HG02970 (cell line): ENCODE results near the gene PPIA.

ENCODE experiments used
- ATAC-seq: cut with Tn5 transposase; IDR thresholded peaks from one replicate; pipeline ENCODE4 v1.9.1; 2021; ENCODE audit warnings: mild to moderate bottlenecking, moderate library complexity, moderate number of reproducible peaks; ENCODE audit not compliant: unreplicated experiment, low FRiP score

PPIA gene

DNA sequence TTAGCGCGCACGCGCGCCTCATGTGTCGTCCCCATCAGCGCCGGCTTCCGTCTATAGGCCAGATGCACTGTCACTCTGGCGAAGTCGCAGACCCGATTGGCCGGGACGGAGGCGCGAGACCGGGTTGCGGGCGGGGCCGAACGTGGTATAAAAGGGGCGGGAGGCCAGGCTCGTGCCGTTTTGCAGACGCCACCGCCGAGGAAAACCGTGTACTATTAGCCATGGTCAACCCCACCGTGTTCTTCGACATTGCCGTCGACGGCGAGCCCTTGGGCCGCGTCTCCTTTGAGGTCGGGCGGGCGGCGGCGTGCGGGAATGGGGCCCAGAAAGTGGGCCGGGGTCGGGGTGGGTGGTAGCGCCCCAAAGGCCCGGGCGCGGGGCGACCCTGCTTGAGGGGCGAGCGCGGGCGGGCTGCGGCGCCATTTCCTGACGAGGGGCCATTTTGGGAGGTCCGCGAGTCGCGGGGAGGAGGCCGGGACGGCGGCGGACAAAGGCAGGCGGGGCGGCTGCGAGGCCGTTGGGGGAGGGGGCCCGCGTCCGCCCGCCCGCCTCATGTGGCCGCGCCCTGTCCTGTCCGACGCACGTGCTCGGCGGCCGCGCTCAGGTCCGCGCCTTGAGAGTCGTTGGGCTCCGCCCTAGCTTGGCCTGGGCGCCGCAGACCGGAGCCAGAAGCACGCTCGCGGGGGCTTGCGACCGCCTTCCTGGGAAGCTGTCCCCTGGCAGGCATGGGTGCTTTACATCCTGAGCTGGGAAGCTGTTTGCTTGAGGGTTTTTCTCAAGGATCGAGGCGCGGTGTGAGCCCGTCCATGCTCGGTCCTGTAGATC, at the start of gene PPIA:
Gene PPIA (plus strand): TSS at position 178 of the 825 bp plus-strand sequence. CDS start 44 bp downstream, at position 222.
- peak; percentile 78 for ATAC-seq

DNA sequence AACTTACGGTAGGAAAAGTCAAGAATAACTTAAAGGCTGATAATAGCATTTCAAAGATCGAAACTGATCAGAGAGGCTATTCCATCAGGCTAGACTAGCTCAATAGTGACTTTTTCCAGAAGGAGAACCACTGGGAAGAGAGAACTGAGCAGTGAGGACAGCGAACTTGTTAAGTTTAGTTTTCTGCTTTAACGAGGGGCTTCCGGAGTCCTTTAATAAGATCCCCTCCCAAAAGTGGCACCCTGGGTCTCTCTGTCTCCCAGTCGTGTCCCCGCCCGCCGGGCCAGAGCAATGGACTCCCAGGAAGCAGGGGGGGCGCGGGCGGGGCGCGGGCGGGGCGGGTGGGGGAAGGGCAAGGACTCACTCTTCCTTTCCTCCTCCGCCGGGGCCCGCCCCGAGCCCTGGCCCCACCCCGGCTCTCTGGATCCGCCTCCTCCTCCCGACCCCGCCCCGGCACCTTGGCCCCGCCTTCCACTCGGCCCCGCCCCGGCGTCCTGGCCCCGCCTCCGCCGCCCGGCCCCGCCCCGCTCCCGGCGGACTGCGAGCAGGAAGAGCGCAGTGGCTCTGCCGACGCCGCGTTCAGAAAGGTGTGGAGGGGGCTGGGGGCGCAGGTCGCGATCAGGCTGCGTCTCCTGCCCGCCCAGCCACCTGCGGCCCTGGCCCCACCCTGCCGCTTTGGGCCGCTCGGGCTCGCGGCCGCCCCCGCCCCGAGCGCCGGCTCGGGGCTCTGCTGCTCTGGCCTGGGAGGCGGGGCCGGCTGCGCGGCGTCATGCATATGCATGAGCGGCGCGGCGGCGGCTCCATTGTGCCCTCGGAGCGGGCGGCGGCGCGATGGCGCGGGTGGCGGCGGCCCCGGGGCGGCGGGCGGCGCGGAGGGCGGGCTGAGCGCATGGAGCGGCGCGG, 48.2 kb upstream of the PPIA start, which contains the start of gene ZMIZ2:
Gene ZMIZ2 (plus strand): TSS at position 803 of the 903 bp plus-strand sequence. CDS start 7,403 bp downstream, outside the sequence.
- ATAC-seq, result peak; percentile 74

- ATAC-seq, result peak; percentile 12
Observed at GRCh38 chr7:44748948-44749731, 47.3 kb upstream of the PPIA start.

DNA sequence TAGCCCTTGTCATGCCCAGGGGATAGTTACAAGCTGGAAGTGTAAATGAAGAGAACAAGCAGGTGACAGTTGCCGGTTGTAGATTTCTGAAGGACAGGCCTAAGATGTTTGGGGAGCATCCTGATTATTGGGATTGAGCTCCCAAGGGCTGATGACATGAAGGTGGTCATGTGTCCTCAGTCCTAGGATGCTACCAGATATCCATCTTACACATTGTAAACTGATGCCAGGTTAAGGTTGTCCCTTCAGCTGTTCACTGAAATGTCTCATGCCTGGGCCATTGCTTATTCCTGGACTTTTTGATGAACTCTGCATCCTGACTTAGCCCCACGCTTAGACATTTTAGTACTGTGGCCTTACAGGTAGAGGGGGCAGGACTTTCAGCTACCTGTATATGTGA, 46.5 kb upstream of the PPIA start:
- ATAC-seq, result no peak

DNA sequence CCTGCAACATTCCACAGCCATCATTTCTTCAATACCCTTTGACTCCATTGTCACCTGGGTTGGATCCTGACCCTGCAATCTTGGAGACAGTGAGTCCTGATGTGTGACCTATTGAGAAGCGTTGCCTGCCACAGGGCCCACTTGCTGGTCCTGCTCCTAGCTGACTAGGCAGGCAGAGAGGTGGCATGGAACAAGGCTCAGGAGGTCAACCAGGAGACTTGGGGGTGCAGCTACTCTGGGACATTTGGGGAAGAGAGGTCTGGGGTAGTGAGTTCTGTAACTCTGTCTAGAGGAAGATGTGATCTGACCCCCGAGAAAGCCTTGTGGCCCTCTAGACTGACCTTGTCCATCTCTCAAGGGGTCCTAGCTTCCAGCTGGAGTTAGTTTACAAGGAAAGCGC, 46.1 kb upstream of the PPIA start:
- ATAC-seq, result no peak

DNA sequence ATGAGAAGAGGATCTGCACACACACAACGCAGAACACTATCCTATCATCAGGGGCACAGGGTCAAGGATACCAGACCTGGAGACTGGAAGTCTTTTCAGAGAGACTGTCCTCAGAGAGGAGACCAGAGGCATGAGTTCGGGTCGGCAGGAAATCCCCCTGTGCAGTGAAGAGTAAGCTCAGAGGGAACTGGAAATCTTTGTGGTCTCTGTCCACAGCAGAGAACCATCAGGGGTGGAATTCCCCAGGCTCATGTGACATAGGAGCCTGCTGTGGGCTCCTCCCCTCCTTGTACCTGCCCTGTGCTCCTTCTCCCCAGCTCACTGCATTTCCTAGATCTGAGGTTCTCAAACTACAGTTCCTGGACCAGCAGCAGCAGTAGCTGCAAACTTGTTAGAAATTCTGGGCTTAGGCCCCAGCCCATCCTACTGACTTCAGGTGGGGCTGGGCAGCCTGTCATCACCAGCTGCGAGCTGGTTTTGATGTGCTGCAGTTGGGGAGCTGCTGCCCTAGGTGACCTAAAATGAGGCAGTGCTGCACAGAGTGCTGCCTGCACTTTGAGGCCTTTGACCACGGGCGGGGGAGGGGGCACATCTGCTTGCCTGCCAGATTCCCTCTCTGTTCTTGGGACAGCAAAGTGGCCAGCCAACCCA, 45.4 kb upstream of the PPIA start:
- peak; percentile 41 for ATAC-seq

- ATAC-seq, result no peak
Observed at GRCh38 chr7:44752822-44753221, 43.7 kb upstream of the PPIA start.

DNA sequence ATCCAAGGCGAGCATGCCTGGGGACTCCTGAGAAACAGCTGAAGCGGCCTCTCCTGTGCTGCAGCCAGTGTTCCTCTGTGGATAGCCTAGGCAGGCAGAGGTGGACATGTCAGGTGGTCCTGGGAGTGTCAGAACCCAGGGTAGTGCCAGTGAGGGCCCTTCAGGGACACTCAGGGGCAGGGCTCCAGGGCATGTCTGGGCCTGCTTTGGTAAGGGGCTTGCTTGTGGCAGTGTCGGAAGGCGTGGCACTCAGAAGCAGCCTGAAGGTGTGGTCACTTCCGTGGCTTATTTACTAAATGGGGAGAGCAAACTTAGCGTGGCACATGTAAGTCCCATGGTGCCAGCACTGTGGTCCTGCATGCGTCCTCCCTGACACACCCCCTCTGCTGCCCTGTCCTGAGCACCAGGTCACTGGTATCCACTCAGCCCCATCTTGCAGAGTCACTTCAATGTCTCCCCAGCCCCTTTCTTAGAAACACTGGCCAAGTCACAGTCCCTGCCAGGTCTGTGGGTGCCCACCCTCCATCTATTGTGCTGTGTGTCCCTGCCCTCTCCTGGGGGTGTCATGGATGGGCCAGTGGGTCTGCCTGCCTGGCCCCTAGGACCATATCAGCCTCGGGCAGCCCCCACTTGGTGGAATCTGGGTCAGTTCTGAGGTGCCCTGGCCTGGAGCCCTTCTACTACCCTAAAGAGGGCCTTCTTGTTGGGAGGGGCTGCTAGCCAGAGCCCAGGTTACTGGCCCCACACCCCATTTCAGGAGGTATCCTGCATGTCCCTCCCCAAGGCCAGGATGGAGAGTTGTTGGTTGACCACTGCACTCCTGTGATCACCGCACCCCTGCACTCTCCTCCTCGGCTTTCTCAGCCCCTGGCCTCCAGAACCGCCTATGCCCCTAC, 41.4 kb upstream of the PPIA start:
- no peak for ATAC-seq

DNA sequence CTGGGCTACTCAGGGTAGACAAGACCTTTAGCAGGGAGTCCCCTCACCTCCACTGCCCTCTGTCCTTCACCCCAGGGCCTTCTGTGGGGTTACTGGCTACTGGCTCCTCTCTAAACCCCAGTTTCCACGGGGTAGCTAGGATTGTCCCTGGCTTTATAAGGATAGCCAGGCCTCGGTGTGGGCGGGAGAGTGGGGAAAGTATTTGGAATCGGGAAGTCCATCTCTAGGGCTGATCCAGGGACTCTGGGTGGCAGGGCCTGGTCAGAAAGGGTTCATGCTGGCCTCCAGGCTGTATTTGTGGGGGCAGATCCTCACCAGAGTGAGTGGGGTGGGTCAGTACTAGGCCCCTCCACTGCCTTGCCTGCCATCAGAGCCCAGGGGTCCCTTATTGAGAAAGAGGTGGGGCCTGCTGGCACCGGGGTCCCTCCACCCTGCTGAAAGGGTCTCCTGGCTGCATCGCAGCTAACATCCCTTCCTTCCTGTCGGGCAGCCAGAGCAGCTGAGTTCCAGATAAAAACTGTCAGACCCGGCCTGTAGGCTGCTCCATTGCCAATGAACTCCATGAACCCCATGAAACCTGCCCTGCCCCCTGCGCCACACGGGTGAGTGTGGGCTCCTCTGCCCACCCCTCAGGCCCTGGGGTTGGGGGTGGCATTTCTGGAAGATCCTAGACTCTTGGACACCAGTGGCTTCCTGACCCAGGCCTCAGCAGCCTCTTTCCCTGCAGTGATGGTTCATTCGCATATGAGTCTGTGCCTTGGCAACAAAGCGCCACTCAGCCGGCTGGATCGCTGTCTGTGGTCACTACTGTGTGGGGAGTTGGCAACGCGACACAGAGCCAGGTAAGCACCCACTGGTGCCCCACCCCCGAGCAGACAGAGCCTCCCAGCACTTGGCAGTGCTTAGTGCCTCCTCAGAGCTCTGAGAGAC, 40.5 kb upstream of the PPIA start:
- ATAC-seq, result no peak

- ATAC-seq, result no peak
Observed at GRCh38 chr7:44756904-44757303, 39.6 kb upstream of the PPIA start.

- no peak for ATAC-seq
Observed at GRCh38 chr7:44757311-44757710, 39.2 kb upstream of the PPIA start.

DNA sequence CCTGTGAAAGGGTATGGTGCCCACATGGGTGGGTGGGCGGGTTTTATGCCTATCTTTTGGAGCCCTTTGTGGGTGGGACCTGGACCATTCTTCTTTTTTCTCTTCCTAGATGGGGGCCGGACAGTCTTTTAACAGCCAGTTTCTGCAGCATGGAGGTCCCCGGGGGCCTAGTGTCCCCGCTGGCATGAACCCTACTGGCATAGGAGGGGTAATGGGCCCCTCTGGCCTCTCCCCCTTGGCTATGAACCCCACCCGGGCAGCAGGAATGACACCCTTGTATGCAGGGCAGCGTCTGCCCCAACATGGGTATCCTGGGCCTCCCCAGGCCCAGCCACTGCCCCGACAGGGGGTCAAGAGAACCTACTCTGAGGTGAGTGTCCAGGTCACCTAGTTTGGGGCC, 38.7 kb upstream of the PPIA start:
- no peak for ATAC-seq

GRCh38 chr7:44759246-44759645, 37.2 kb upstream of the PPIA start:
- ATAC-seq, result no peak

- no peak for ATAC-seq
Observed at GRCh38 chr7:44760034-44760580, 36.4 kb upstream of the PPIA start.

GRCh38 chr7:44761207-44762161, 35.0 kb upstream of the PPIA start:
- no peak for ATAC-seq

- no peak for ATAC-seq
Observed at GRCh38 chr7:44762300-44762699, 34.2 kb upstream of the PPIA start.
